GM23338 (cell line): Measurements from ENCODE around the gene MLNR. TPM values are rescaled to one million over a fixed set of nuclear protein-coding genes. Genes with fewer than 3 reads are reported as not detected.

Source experiments
- ATAC-seq: fragments of 200-7000 bp; cut with Tn5 transposase; 3 replicates; pipeline ENCODE4 v1.9.1; 2020
- DNase-seq: peaks from one replicate; pipeline ENCODE4 v3.0.0-alpha.2; 2015; ENCODE audit warnings: low spot score
- H2AFZ ChIP-seq: fragments of 200-600 bp; sonication (generic); 2 replicates; pipeline ENCODE4 v1.8.0; 2016; ENCODE audit warnings: antibody characterized with exemption, mild to moderate bottlenecking, moderate library complexity
- H3F3A ChIP-seq: fragments of 200-600 bp; sonication (generic); replicated peaks from 2 replicates; pipeline ENCODE4 v1.8.0; 2017; ENCODE audit warnings: antibody characterized with exemption, mixed run types, low read depth
- H3K27ac ChIP-seq: fragments of 200-600 bp; sonication (generic); 2 replicates; pipeline ENCODE4 v1.6.1; 2016; ENCODE audit warnings: low read depth
- H3K27me3 ChIP-seq: fragments of 200-600 bp; sonication (generic); 2 replicates; pipeline ENCODE4 v1.8.0; 2016; ENCODE audit warnings: mild to moderate bottlenecking, mixed run types, moderate library complexity; ENCODE audit not compliant: insufficient read depth
- H3K36me3 ChIP-seq: fragments of 200-600 bp; sonication (generic); 2 replicates; pipeline ENCODE4 v1.8.0; 2016; ENCODE audit warnings: mild to moderate bottlenecking; ENCODE audit not compliant: insufficient read depth
- H3K4me1 ChIP-seq: fragments of 200-600 bp; sonication (generic); 2 replicates; pipeline ENCODE4 v1.8.0; 2016; ENCODE audit warnings: mild to moderate bottlenecking, moderate library complexity; ENCODE audit not compliant: insufficient read depth
- H3K4me2 ChIP-seq: fragments of 200-600 bp; sonication (generic); 2 replicates; pipeline ENCODE4 v1.7.1; 2017; ENCODE audit warnings: mixed run types
- H3K4me3 ChIP-seq: fragments of 200-600 bp; sonication (generic); 2 replicates; pipeline ENCODE4 v1.6.1; 2016; ENCODE audit warnings: mixed run types
- H3K79me2 ChIP-seq: fragments of 200-600 bp; sonication (generic); replicated peaks from 2 replicates; pipeline ENCODE4 v1.8.0; 2017; ENCODE audit warnings: mild to moderate bottlenecking; ENCODE audit not compliant: insufficient read depth
- H3K9me2 ChIP-seq: fragments of 200-600 bp; sonication (generic); 2 replicates; pipeline ENCODE4 v1.8.0; 2017; ENCODE audit not compliant: insufficient read depth
- H4K20me1 ChIP-seq: fragments of 200-600 bp; sonication (generic); replicated peaks from 2 replicates; pipeline ENCODE4 v1.8.0; 2017; ENCODE audit warnings: mild to moderate bottlenecking; ENCODE audit not compliant: insufficient read depth
- H3K27ac Mint-ChIP-seq: 2 replicates; pipeline ENCODE4 v1.8.0; 2020; ENCODE audit warnings: inconsistent platforms, mild to moderate bottlenecking, moderate library complexity, mixed read lengths
- H3K27me3 Mint-ChIP-seq: 3 replicates; pipeline ENCODE4 v1.8.0; 2022; ENCODE audit warnings: low read depth, mild to moderate bottlenecking, moderate library complexity, mixed read lengths, inconsistent platforms; ENCODE audit not compliant: insufficient read depth, poor library complexity
- H3K36me3 Mint-ChIP-seq: 3 replicates; pipeline ENCODE4 v1.8.0; 2021; ENCODE audit warnings: low read depth, mild to moderate bottlenecking, inconsistent platforms, moderate library complexity, mixed read lengths
- H3K4me1 Mint-ChIP-seq: 3 replicates; pipeline ENCODE4 v1.8.0; 2020; ENCODE audit warnings: mild to moderate bottlenecking, inconsistent platforms, mixed read lengths
- H3K4me3 Mint-ChIP-seq: 3 replicates; pipeline ENCODE4 v1.8.0; 2021; ENCODE audit warnings: moderate library complexity, mild to moderate bottlenecking, inconsistent platforms, mixed read lengths
- H3K9me3 Mint-ChIP-seq: 3 replicates; pipeline ENCODE4 v1.8.0; 2020; ENCODE audit warnings: moderate library complexity, mild to moderate bottlenecking, inconsistent platforms, mixed read lengths
- CREB1 ChIP-seq: fragments of 250-450 bp; sonication (Bioruptor Pico); IDR thresholded peaks from 2 replicates; pipeline ENCODE4 v1.5.0; 2020; ENCODE audit warnings: low read depth, mild to moderate bottlenecking, moderate library complexity
- ETS1 ChIP-seq: IDR thresholded peaks from 2 replicates; pipeline ENCODE4 v1.6.1; 2016; ENCODE audit warnings: antibody characterized with exemption
- EZH2 ChIP-seq: fragments of 200-600 bp; sonication (generic); IDR thresholded peaks from one replicate; pipeline ENCODE4 v1.8.0; 2017; ENCODE audit warnings: antibody characterized with exemption, mild to moderate bottlenecking, low read depth; ENCODE audit not compliant: unreplicated experiment
- EZH2phosphoT487 ChIP-seq: fragments of 200-600 bp; sonication (generic); IDR thresholded peaks from one replicate; pipeline ENCODE4 v1.8.1; 2018; ENCODE audit warnings: antibody characterized with exemption; ENCODE audit not compliant: unreplicated experiment
- JUNB ChIP-seq: IDR thresholded peaks from one replicate; pipeline ENCODE4 v1.6.1; 2016; ENCODE audit warnings: antibody characterized with exemption; ENCODE audit not compliant: unreplicated experiment
- NANOG ChIP-seq: IDR thresholded peaks from 2 replicates; pipeline ENCODE4 v1.6.1; 2016; ENCODE audit warnings: antibody characterized with exemption, borderline replicate concordance
- ZNF114 ChIP-seq: fragments of 250-450 bp; sonication (Bioruptor Pico); IDR thresholded peaks from 2 replicates; pipeline ENCODE4 v1.5.0; 2020; ENCODE audit warnings: mild to moderate bottlenecking, moderate library complexity
- ZNF462 ChIP-seq: fragments of 250-450 bp; sonication (Bioruptor Pico); IDR thresholded peaks from 2 replicates; pipeline ENCODE4 v1.5.0; 2020; ENCODE audit warnings: mild to moderate bottlenecking, moderate library complexity
- polyA plus RNA-seq: library from polyadenylated mRNA; unstranded; fragments of >200 nt; fragmentation: Nextera tagmentation; extraction: Ambion mirVana; gene quantifications from 2 replicates; pipeline ENCODE4 v1.2.1, GENCODE V29; 2016
- total RNA-seq: library from RNA; depleted of rRNA; stranded (reverse); fragments of >200 nt; shearing (Covaris generic); gene quantifications from 2 replicates; pipeline ENCODE4 v1.2.3, GENCODE V29; 2014

Gene MLNR
- total and polyA plus RNA-seq, 2 experiments from 2014 or later, result 0.17 TPM; not detected in 1

GRCh38 chr13:49210669-49211068, 9.5 kb upstream of the MLNR start (continued):
- TF ChIP-seq ZNF462 (CRISPR knock-in tag), result no peak

GRCh38 chr13:49213539-49213938, 6.6 kb upstream of the MLNR start:
- H3K27me3 ChIP-seq, result peaks cover 28% of the 10 kb centered on the region
- no peak overlapping the region for H3K27ac Mint-ChIP-seq
- no peaks in the 10 kb centered on the region for H3K9me3 Mint-ChIP-seq
- H3K4me3 ChIP-seq, result no peak overlapping the region
- H2AFZ ChIP-seq, result no peak overlapping the region
- H3K27ac ChIP-seq, result no peak overlapping the region
- H3K4me1 Mint-ChIP-seq, result peaks cover 27% of the 10 kb centered on the region
- DNase-seq, result no peak
- 0 out of 2 replicates have a peak, but pooled peaks cover 2% of the 10 kb centered on the region for H3K9me2 ChIP-seq
- H3K4me3 Mint-ChIP-seq, result no peak overlapping the region; the same call in 2 of the 3 replicates
- peaks cover 33% of the 10 kb centered on the region for H3K27me3 Mint-ChIP-seq
- peaks cover 13% of the 10 kb centered on the region; the same call in 2 of the 3 replicates for H3K36me3 Mint-ChIP-seq
- ATAC-seq, result no peak
- no peak overlapping the region for H3K4me2 ChIP-seq
- H3K79me2 ChIP-seq, result no peaks in the 10 kb centered on the region
- peaks cover 2% of the 10 kb centered on the region; the same call in 1 of the 2 replicates for H3K36me3 ChIP-seq
- H4K20me1 ChIP-seq, result no peaks in the 10 kb centered on the region
- peaks cover 15% of the 10 kb centered on the region for H3K4me1 ChIP-seq
- peaks cover 2% of the 10 kb centered on the region; the same call in 1 of the 2 replicates for H3F3A ChIP-seq
- TF ChIP-seq NANOG (no peak), ZNF462 (CRISPR knock-in tag) (no peak), ETS1 (no peak), ZNF114 (CRISPR knock-in tag) (no peak), JUNB (no peak), EZH2phosphoT487 (no peak), CREB1 (CRISPR knock-in tag) (no peak), EZH2 (no peak)
